ENCODE measurements around the gene KRT7. TPM values are rescaled to one million over a fixed set of nuclear protein-coding genes. Genes with fewer than 3 reads are reported as not detected.

The KRT7 gene
- total and polyA plus RNA-seq, 9 of the 15 experiments (the other 6 are each of a cell fraction or from before 2014, with no cell fraction given) = 1.4 TPM; not detected in 8

GRCh38 chr12:52224151-52224550 is 8.9 kb upstream of the KRT7 start:
- ATAC-seq (no peak), DNase-seq (ENCODE audit: extremely low read depth in 1 of 4, low spot score in 3 of 4) (no peak), FAIRE-seq (no peak)
- Histone ChIP-seq H3K9ac (ENCODE audit: insufficient read depth in 1 of 2, low read depth in 2 of 2, low read length in 2 of 2) (no peak overlapping the region), H3K79me2 (ENCODE audit: control insufficient read depth, insufficient read depth, low read length) (no peaks in the 10 kb centered on the region), H3K4me1 (replicated peaks in 1 of 2; ENCODE audit: control insufficient read depth in 2 of 2, insufficient read depth in 2 of 2, low read length in 2 of 2) (no peaks in the 10 kb centered on the region), H3K36me3 (ENCODE audit: control insufficient read depth, insufficient read depth, low read length) (no peaks in the 10 kb centered on the region), H4K20me1 (replicated peaks; ENCODE audit: control insufficient read depth, insufficient read depth, low read length) (no peaks in the 10 kb centered on the region), H3K4me2 (ENCODE audit: insufficient read depth, low read length) (no peak overlapping the region), H3K9me3 (replicated peaks; ENCODE audit: control insufficient read depth, insufficient read depth, low read depth, low read length) (no peaks in the 10 kb centered on the region), H3K9me1 (ENCODE audit: control insufficient read depth, insufficient read depth, low read length) (no peaks in the 10 kb centered on the region), H3K27me3 (ENCODE audit: control insufficient read depth in 2 of 2, insufficient read depth in 2 of 2, low read length in 2 of 2) (peaks cover 0 to 4% of the 10 kb centered on the region in 2 experiments; a peak in 2 of 5 replicates), H2AFZ (ENCODE audit: low read depth, low read length) (no peak overlapping the region), H3K4me3 (no peak overlapping the region), H3K27ac (ENCODE audit: extremely low read depth, low read depth, low read length) (no peak overlapping the region)
- CTCF ChIA-PET (ENCODE audit: low intra/inter-chr PET ratio) = no interaction called here
- 0% methylated on average over 3 of the region's 3 CpGs for WGBS (ENCODE audit: insufficient coverage, low coverage, missing lambda C conversion rate)
- intact Hi-C loops (cut with micrococcal nuclease) = no loop called here
- no TSS peak for BruUV-seq (replicated peaks)
- POLR2A ChIA-PET = interaction anchor here (0.9 kb wide), 1 partner anchor 91 kb away, joined by 4 read pairs; no protein-coding TSS in a partner anchor
- TF ChIP-seq ZFP1 (CRISPR knock-in tag; IDR thresholded peaks at IDR 0.05) (no peak), ZNF175 (CRISPR knock-in tag; IDR thresholded peaks at IDR 0.05; ENCODE audit: low read depth) (no peak), ZNF253 (CRISPR knock-in tag; conservative IDR thresholded peaks at IDR 0.05) (no peak), RAD51 (IDR thresholded peaks at IDR 0.05; ENCODE audit: borderline replicate concordance, low read depth) (no peak), LCOR (CRISPR knock-in tag; IDR thresholded peaks at IDR 0.05) (no peak), ZNF282 (CRISPR knock-in tag; IDR thresholded peaks at IDR 0.05) (no peak), JUN (IDR thresholded peaks at IDR 0.05; ENCODE audit: borderline replicate concordance, low read depth, low read length) (no peak), JUN (CRISPR knock-in tag; IDR thresholded peaks at IDR 0.05; ENCODE audit: borderline replicate concordance) (no peak), CREM (IDR thresholded peaks at IDR 0.05; ENCODE audit: low read depth) (no peak), BRD9 (IDR thresholded peaks at IDR 0.05; ENCODE audit: low read depth, partially characterized antibody) (no peak), NFIC (IDR thresholded peaks at IDR 0.05) (no peak)
- TF ChIP-seq, protein P1, sequence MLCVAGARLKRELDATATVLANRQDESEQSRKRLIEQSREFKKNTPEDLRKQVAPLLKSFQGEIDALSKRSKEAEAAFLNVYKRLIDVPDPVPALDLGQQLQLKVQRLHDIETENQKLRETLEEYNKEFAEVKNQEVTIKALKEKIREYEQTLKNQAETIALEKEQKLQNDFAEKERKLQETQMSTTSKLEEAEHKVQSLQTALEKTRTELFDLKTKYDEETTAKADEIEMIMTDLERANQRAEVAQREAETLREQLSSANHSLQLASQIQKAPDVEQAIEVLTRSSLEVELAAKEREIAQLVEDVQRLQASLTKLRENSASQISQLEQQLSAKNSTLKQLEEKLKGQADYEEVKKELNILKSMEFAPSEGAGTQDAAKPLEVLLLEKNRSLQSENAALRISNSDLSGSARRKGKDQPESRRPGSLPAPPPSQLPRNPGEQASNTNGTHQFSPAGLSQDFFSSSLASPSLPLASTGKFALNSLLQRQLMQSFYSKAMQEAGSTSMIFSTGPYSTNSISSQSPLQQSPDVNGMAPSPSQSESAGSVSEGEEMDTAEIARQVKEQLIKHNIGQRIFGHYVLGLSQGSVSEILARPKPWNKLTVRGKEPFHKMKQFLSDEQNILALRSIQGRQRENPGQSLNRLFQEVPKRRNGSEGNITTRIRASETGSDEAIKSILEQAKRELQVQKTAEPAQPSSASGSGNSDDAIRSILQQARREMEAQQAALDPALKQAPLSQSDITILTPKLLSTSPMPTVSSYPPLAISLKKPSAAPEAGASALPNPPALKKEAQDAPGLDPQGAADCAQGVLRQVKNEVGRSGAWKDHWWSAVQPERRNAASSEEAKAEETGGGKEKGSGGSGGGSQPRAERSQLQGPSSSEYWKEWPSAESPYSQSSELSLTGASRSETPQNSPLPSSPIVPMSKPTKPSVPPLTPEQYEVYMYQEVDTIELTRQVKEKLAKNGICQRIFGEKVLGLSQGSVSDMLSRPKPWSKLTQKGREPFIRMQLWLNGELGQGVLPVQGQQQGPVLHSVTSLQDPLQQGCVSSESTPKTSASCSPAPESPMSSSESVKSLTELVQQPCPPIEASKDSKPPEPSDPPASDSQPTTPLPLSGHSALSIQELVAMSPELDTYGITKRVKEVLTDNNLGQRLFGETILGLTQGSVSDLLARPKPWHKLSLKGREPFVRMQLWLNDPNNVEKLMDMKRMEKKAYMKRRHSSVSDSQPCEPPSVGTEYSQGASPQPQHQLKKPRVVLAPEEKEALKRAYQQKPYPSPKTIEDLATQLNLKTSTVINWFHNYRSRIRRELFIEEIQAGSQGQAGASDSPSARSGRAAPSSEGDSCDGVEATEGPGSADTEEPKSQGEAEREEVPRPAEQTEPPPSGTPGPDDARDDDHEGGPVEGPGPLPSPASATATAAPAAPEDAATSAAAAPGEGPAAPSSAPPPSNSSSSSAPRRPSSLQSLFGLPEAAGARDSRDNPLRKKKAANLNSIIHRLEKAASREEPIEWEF (CRISPR knock-in tag; IDR thresholded peaks at IDR 0.05) = no peak
- TF ChIP-seq, protein P2, sequence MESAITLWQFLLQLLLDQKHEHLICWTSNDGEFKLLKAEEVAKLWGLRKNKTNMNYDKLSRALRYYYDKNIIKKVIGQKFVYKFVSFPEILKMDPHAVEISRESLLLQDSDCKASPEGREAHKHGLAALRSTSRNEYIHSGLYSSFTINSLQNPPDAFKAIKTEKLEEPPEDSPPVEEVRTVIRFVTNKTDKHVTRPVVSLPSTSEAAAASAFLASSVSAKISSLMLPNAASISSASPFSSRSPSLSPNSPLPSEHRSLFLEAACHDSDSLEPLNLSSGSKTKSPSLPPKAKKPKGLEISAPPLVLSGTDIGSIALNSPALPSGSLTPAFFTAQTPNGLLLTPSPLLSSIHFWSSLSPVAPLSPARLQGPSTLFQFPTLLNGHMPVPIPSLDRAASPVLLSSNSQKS (CRISPR knock-in tag; IDR thresholded peaks at IDR 0.05) = no peak
- TF ChIP-seq, protein P3, sequence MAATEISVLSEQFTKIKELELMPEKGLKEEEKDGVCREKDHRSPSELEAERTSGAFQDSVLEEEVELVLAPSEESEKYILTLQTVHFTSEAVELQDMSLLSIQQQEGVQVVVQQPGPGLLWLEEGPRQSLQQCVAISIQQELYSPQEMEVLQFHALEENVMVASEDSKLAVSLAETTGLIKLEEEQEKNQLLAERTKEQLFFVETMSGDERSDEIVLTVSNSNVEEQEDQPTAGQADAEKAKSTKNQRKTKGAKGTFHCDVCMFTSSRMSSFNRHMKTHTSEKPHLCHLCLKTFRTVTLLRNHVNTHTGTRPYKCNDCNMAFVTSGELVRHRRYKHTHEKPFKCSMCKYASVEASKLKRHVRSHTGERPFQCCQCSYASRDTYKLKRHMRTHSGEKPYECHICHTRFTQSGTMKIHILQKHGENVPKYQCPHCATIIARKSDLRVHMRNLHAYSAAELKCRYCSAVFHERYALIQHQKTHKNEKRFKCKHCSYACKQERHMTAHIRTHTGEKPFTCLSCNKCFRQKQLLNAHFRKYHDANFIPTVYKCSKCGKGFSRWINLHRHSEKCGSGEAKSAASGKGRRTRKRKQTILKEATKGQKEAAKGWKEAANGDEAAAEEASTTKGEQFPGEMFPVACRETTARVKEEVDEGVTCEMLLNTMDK (IDR thresholded peaks at IDR 0.05; ENCODE audit: borderline replicate concordance, insufficient read depth, low read depth, low read length, poor library complexity, severe bottlenecking) = no peak
- in situ Hi-C loops (cut with MboI) = no loop called here

All from K562 (cell line).